ENCODE results near the gene S100Z.
A peak's percentile ranks its signal among the peaks of the same experiment; 100 is the strongest.
"Not testable (repeated sequence)": the region's sequence is repeated elsewhere in the genome, so short reads cannot be mapped to it uniquely, and the experiment has no call there.

The S100Z gene

DNA sequence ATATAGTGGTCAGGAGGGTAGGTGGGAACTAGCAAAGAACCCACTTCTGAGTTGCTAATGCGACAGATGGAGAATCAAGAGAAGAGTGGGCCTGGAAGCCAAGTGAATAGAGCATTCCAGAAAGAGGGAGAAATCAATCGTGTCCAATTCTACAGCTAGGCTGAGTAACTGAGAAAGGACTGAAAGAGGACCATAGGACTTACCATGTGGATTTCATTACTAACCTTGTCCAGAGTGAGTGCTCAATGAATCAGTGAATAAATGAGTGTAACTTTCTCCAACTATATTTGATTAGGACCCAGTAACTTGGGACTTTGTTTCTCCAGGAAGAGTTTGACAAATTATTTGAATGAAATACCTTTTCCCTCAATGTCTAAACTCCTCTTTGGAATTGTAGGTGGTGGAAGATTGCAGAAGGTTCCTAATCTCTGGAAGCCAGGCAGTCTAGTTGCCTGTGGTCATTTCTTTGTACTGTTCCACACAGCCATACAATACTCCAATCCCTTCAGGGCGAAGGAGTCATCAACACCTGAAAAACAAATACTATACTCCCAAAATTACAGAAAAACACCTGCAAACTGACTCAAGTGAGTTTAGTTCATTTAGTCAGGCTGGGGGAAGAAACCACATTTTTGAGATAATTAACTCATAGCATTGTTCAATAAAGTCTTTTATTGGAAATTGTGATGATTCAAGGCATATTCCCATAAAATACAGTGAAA lies 33.5 kb upstream of the S100Z start:
- no peak overlapping the region for H3K27ac ChIP-seq
- ChIA-PET CTCF (interaction anchor here (0.6 to 1.1 kb wide), 3 partner anchors 15 to 283 kb away, joined by 3 read pairs; no protein-coding TSS in a partner anchor), POLR2A (ENCODE audit: low non-redundant PET) (no interaction called here)
- TF ChIP-seq, protein P1, sequence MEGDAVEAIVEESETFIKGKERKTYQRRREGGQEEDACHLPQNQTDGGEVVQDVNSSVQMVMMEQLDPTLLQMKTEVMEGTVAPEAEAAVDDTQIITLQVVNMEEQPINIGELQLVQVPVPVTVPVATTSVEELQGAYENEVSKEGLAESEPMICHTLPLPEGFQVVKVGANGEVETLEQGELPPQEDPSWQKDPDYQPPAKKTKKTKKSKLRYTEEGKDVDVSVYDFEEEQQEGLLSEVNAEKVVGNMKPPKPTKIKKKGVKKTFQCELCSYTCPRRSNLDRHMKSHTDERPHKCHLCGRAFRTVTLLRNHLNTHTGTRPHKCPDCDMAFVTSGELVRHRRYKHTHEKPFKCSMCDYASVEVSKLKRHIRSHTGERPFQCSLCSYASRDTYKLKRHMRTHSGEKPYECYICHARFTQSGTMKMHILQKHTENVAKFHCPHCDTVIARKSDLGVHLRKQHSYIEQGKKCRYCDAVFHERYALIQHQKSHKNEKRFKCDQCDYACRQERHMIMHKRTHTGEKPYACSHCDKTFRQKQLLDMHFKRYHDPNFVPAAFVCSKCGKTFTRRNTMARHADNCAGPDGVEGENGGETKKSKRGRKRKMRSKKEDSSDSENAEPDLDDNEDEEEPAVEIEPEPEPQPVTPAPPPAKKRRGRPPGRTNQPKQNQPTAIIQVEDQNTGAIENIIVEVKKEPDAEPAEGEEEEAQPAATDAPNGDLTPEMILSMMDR (conservative IDR thresholded peaks at IDR 0.05; ENCODE audit: low read depth): no peak
- DNase-seq (ENCODE audit: low spot score): no peak

DNA sequence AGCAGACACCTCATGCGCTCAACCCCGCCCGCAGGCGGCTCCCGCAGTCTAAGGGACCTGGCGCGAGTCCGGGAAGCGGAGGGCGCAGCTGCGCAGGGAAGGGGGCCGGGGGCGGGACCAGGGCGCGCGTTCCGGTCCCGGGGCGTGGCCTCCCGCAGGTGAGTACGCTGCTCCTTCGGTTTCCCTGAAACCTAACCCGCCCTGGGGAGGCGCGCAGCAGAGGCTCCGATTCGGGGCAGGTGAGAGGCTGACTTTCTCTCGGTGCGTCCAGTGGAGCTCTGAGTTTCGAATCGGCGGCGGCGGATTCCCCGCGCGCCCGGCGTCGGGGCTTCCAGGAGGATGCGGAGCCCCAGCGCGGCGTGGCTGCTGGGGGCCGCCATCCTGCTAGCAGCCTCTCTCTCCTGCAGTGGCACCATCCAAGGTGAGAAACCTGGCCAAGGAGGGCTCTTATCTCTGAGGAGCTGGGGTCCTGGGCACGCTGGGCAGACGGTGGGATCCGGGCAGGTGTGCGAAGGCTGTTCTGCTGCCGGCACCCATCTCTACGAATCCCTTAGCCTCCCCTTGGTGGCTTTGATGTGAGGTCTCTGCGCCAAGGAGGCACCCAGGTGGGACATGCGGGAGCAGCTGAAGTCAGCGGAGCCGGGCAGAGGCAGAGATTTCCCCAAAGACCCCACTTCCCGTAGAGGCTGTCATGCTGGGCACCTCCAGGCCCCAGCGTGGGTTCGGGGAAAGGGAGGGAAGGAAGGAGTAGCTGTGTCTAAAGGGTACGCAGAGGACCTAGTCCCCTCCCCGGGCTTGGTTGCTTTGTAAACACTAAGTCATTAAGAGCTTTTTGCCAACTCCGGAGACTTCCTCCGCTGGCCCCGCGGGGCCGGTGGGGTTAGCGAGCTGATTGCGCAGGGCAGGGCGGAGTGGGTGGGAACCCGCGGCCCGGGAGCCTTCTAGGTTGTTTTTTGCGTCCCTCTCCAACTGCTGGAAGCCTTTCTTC lies 30.7 kb upstream of the S100Z start, which contains the start of gene F2RL1:
F2RL1 (plus strand) TSS at position 187 of the 988 bp plus-strand sequence; CDS start at position 340, 153 bp downstream.
- peak within 1 kb of the TSS; percentile 86 for H3K27ac ChIP-seq
- ChIA-PET CTCF (interaction anchor here (0.6 to 2.1 kb wide), 7 partner anchors 12 to 1866 kb away, joined by 3 to 9 read pairs (median 6); no protein-coding TSS in a partner anchor), POLR2A (ENCODE audit: low non-redundant PET) (interaction anchor here (0.5 to 1.6 kb wide), 5 partner anchors 12 to 1623 kb away, joined by 3 to 8 read pairs (median 5); no protein-coding TSS in a partner anchor)
- DNase-seq (ENCODE audit: low spot score): peak; percentile 96
- TF ChIP-seq, protein P1 (conservative IDR thresholded peaks at IDR 0.05; ENCODE audit: low read depth): no peak

DNA sequence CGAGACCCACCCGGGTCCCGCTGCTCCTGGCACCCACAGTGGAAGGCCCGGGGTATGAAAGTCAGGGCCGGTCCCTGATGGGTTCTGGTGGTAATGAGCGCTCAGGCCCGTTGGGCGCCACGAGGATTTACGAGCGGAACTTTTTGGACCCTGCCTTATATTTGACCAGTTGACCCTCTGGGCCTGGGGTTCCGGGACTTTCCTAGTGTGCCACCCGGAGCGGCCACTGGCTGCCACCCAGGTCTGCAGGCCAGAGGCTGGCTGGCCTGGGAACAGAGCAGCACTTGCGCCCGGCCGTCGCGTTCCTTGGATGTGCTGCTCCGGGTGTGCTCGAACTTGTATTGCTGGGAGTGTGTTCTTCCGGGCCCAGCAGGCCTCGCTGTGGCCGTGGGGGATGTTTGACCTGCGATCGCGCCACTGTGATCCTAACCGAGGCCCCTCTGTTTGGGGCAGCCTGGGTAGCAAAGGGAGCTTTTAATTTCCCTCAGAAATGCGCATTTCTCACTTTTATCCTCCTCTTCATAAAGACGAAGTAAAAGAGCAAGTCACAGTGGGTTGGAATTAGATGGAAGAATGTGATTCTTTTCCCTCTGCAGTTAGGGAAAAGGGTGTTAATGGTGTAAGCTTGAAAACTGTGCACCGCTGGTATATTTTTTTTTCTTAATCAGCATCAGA lies 29.8 kb upstream of the S100Z start:
- ChIA-PET CTCF (interaction anchor here (0.6 to 2.1 kb wide), 7 partner anchors 13 to 1867 kb away, joined by 3 to 9 read pairs (median 5); no protein-coding TSS in a partner anchor), POLR2A (ENCODE audit: low non-redundant PET) (interaction anchor here (0.5 to 1.6 kb wide), 2 partner anchors 13 to 108 kb away, joined by 6 read pairs; no protein-coding TSS in a partner anchor)
- H3K27ac ChIP-seq: peak overlapping the region; percentile 86
- TF ChIP-seq, protein P1 (conservative IDR thresholded peaks at IDR 0.05; ENCODE audit: low read depth): no peak
- peak; percentile 52 for DNase-seq (ENCODE audit: low spot score)

DNA sequence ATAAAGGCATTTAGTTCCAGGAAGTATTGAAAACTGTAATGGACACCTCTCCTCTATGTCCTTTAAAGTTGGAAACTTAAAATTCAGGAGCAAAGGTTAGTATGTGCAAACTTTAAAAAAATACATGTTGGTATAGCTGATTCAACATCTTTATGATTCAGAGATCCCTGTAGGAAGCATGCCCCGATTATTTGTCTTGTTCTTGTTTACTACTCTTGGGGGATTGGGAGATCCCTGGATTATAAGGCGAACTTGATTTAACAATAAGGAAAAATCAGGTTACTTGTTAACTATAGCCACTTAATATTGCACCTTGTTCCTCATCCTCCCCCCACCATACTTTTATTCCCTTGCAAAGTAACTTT lies 29.3 kb upstream of the S100Z start:
- TF ChIP-seq, protein P1 (conservative IDR thresholded peaks at IDR 0.05; ENCODE audit: low read depth): no peak
- CTCF ChIA-PET: interaction anchor here (0.6 to 1.2 kb wide), 3 partner anchors 47 to 447 kb away, joined by 4 to 5 read pairs (median 4); no protein-coding TSS in a partner anchor
- DNase-seq (ENCODE audit: low spot score): no peak
- POLR2A ChIA-PET (ENCODE audit: low non-redundant PET): interaction anchor here (0.5 kb wide), 1 partner anchor 108 kb away, joined by 6 read pairs; no protein-coding TSS in a partner anchor
- H3K27ac ChIP-seq: peak overlapping the region; percentile 86

DNA sequence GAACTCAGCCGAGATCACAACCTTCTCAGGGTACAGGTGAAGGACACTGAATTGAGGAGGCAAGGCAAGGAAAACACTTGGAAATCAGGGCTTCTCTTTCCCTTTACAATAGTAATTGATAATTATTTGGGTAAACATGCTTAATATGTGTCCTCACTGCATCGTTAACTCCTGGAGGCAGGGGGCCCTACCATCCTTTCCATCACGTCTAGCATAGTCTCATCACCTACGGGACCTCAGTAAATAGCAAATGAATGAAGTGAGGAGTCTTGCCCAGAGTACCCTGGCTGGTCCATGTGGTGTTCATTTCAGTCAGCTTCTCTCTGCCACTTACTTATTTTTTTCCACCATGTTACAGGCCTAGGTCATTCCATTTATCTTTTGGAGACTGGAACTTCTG lies 28.7 kb upstream of the S100Z start:
- H3K27ac ChIP-seq: peak overlapping the region; percentile 45
- CTCF ChIA-PET: interaction anchor here (0.6 to 1.2 kb wide), 3 partner anchors 10 to 219 kb away, joined by 3 to 5 read pairs (median 4); no protein-coding TSS in a partner anchor
- DNase-seq (ENCODE audit: low spot score): no peak
- POLR2A ChIA-PET (ENCODE audit: low non-redundant PET): no interaction called here
- TF ChIP-seq, protein P1 (conservative IDR thresholded peaks at IDR 0.05; ENCODE audit: low read depth): no peak

DNA sequence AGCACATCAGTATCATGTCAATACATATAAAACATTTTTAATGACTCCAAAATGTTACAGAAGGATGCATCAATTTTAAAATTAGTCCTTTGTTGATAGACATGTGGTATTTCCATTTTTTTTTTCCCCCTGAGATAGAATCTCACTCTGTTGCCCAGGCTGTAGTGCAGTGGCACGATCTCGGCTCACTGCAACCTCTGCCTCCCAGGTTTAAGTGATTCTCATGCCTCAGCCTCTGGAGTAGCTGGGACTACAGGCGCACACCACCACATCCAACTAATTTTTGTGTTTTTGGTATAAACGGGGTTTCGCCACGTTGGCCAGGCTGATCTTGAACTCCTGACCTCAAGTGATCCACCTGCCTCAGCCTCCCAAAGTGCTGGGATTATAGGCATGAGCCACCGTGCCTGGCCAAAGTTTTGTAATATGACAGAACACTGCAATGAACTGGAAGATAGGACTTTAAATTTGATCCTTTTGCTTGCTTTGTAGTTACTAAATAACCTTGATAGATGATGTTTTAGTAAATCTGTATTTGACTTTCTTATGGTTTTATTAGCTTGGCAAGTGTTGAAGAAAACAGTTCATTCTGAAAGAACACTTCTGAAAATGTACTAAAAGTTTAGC lies 27.6 kb upstream of the S100Z start:
- CTCF ChIA-PET: interaction anchor here (0.6 kb wide), 1 partner anchor 663 kb away, joined by 3 read pairs; no protein-coding TSS in a partner anchor
- POLR2A ChIA-PET (ENCODE audit: low non-redundant PET); DNase-seq (ENCODE audit: low spot score): not testable (repeated sequence)
- peak overlapping the region; percentile 46 for H3K27ac ChIP-seq

DNA sequence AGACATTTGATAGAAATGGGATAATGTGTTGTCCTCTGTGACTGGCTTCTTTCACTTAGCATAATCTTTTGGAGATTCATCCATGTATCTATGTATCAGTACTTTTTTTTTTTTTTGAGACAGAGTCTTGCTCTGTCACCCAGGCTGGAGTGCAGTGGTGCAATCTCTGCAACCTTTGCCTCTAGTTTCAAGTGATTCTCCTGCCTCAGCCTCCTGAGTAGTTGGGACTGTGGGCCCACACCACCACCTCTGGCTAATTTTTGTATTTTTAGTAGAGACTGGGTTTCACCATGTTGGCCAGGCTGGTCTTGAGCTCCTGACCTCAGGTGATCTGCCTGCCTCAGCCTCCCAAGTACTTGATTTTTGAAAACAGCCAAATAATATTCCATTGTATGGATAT lies 23.4 kb upstream of the S100Z start:
- CTCF ChIA-PET: interaction anchor here (0.7 to 0.8 kb wide), 3 partner anchors 82 to 1231 kb away, joined by 3 to 11 read pairs (median 5); no protein-coding TSS in a partner anchor
- DNase-seq (ENCODE audit: low spot score); POLR2A ChIA-PET (ENCODE audit: low non-redundant PET): not testable (repeated sequence)
- H3K27ac ChIP-seq: peak overlapping the region; percentile 17; the same call in 1 of the 2 replicates

Measured in RWPE1 (cell line).